Measurements from ENCODE around the gene IBTK.
"Not testable (repeated sequence)": the region's sequence is repeated elsewhere in the genome, so short reads cannot be mapped to it uniquely, and the experiment has no call there.

The IBTK gene

DNA sequence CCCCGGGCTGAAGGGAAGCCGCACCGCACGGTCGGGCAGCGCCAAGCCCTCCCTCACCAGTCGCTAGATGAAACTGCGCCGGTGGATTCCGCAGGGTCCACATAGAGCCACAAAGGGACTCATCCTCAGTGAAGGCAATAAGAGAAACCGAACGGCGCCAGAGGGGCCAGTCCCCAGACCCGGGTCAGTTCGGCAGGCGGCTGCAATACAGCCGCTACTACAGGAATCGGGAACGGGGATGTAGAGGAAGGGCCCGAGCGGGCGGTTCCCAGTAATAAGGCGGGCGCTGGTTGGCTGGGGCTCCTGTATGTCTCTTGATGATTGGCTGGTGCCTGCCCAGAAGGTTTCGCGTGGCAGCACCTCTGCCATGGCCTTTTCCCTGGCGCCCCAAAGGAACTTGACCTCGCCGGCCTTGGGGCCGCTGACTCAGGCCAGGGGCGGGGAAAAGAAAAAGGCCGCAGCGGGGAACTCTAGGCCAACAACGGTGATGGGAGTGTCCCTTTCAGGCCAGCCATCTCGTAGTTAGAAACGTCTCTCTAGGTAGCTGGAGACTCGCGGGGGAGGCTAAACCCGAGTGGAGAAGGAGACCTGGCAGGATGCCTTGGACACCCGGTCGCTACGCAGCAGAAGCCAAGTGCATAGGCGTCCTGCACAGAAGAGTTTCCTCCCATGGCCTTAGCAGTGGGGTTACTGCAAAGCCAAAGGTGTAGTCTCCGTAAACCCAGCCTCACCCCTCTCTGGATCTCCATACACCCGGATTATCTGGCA, at the start of gene IBTK:
IBTK (minus strand) TSS at position 240 of the 768 bp plus-strand sequence. CDS start 7,258 bp downstream, outside the sequence.
- DNase-seq (ENCODE audit: low read depth, low spot score), result peak; percentile 66

- DNase-seq (ENCODE audit: low read depth, low spot score), result no peak
Measured at GRCh38 chr6:82283771-82284410, 36.3 kb upstream of the IBTK start.

GRCh38 chr6:82281550-82281949, 34.0 kb upstream of the IBTK start:
- not testable (repeated sequence) for DNase-seq (ENCODE audit: low read depth, low spot score)

DNA sequence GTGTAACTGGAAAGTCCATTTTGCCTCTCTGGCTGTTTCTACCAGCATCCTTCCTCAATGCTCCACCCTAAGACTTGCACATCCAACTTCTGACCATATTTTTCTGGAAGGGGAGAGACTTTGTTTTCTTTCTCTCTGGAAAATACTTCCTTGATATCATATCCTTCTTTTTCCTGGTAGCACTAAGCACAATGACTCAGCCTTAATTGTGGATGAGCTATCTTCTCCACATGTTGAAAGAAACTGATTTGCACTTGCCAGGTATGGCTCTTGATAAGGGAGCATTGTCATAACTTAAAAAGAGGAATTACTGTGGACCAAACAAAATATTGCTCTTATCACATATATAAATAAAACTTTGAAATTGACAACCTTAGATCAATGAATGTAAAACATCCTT, 30.1 kb upstream of the IBTK start:
- no peak for DNase-seq (ENCODE audit: low read depth, low spot score)

- DNase-seq (ENCODE audit: low read depth, low spot score), result no peak
Measured at GRCh38 chr6:82275686-82276085, 28.1 kb upstream of the IBTK start.

GRCh38 chr6:82273295-82273694, 25.8 kb upstream of the IBTK start:
- DNase-seq (ENCODE audit: low read depth, low spot score), result no peak

- no peak for DNase-seq (ENCODE audit: low read depth, low spot score)
Measured at GRCh38 chr6:82270881-82271635, 23.5 kb upstream of the IBTK start.

GRCh38 chr6:82268301-82268846, 20.8 kb upstream of the IBTK start:
- no peak for DNase-seq (ENCODE audit: low read depth, low spot score)

- no peak for DNase-seq (ENCODE audit: low read depth, low spot score)
Measured at GRCh38 chr6:82264824-82265223, 17.3 kb upstream of the IBTK start.

DNA sequence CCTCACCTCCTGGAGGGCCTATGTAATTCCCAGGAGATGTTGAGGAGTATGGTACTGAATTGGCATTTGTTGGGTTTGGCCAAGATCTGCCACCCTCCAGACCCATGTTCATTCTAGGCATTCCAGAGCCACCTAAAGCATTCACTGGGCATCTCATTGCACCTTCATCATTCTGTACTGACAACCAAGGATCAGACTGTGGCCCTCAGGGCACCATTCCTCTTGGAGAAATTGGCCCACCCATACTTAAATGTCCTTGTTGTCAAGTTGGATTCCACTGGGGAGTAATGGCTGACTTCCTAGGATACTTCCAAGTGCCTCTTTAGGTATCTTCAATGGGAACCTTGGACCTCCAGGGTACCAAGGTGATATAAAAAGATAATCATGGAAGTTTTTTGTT, 16.8 kb upstream of the IBTK start:
- no peak for DNase-seq (ENCODE audit: low read depth, low spot score)

- no peak for DNase-seq (ENCODE audit: low read depth, low spot score)
Measured at GRCh38 chr6:82263916-82264315, 16.4 kb upstream of the IBTK start.

GRCh38 chr6:82260997-82261732, 13.6 kb upstream of the IBTK start:
- no peak for DNase-seq (ENCODE audit: low read depth, low spot score)

- no peak for DNase-seq (ENCODE audit: low read depth, low spot score)
Measured at GRCh38 chr6:82259389-82259788, 11.8 kb upstream of the IBTK start.

DNA sequence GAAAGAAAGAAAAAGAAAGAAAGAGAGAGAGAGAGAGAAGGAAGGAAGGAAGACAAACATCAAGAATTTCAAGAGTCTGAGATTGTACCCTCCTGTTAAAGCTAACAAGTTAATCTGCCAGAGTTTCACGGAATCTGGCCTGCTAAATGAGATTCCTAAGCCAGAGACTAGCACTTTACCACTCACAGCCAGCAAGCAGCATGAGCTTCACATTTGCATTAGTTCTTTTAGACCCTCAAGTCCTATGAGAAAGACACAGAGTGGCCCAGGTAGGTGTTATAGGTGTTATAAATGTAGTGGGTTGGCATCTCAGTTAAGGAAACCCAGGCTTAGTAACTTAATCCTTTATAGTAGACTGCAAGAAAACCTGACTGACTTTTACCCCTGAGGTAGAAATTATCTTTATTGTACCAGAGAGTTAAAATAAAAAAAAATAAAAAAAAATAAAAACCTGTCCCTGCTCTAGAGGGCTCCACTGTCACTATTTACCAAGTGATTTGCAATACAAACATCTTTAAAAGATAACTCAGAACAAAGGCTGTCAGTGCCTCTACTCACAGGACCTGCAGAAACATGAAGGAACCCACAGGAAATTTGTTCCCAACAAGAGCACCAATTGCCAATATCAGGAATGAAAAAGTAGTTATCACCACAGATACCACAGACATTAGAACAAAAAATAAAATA, 9.7 kb upstream of the IBTK start:
- DNase-seq (ENCODE audit: low read depth, low spot score), result no peak

- DNase-seq (ENCODE audit: low read depth, low spot score), result not testable (repeated sequence)
Measured at GRCh38 chr6:82254722-82255121, 7.2 kb upstream of the IBTK start.

- no peak for DNase-seq (ENCODE audit: low read depth, low spot score)
Measured at GRCh38 chr6:82251942-82252341, 4.4 kb upstream of the IBTK start.

- no peak for DNase-seq (ENCODE audit: low read depth, low spot score)
Measured at GRCh38 chr6:82249381-82250253, 2.1 kb upstream of the IBTK start.

- DNase-seq (ENCODE audit: low read depth, low spot score), result no peak
Measured at GRCh38 chr6:82248273-82248735, 760 bp upstream of the IBTK start.

GRCh38 chr6:82246802-82247504, 591 bp downstream of the IBTK start:
- DNase-seq (ENCODE audit: low read depth, low spot score), result no peak
